Stimulated activated naive CD8-positive, alpha-beta T cell treated with anti-CD3 and anti-CD28 coated beads, Interleukin-15, Interleukin-2, amounts not matched to agents 100 ng/mL and 50 ng/mL, for 24 hours (primary cell): ENCODE results near the gene PDLIM7.
A peak's percentile ranks its signal among the peaks of the same experiment; 100 is the strongest.
"Not testable (repeated sequence)": the region's sequence is repeated elsewhere in the genome, so short reads cannot be mapped to it uniquely, and the experiment has no call there.

ENCODE experiments used
- H3K27ac Mint-ChIP-seq: one replicate; pipeline ENCODE4 v1.8.0; 2021; ENCODE audit warnings: mild to moderate bottlenecking, mixed read lengths
- H3K27me3 Mint-ChIP-seq: one replicate; pipeline ENCODE4 v1.8.0; 2021; ENCODE audit warnings: mixed read lengths
- H3K36me3 Mint-ChIP-seq: one replicate; pipeline ENCODE4 v1.8.0; 2021; ENCODE audit warnings: low read depth, mixed read lengths
- H3K4me1 Mint-ChIP-seq: one replicate; pipeline ENCODE4 v1.8.0; 2021; ENCODE audit warnings: low read depth, mixed read lengths
- H3K4me3 Mint-ChIP-seq: one replicate; pipeline ENCODE4 v1.8.0; 2021; ENCODE audit warnings: mild to moderate bottlenecking, mixed read lengths
- H3K9me3 Mint-ChIP-seq: one replicate; pipeline ENCODE4 v1.8.0; 2021; ENCODE audit warnings: mixed read lengths

Gene PDLIM7

DNA sequence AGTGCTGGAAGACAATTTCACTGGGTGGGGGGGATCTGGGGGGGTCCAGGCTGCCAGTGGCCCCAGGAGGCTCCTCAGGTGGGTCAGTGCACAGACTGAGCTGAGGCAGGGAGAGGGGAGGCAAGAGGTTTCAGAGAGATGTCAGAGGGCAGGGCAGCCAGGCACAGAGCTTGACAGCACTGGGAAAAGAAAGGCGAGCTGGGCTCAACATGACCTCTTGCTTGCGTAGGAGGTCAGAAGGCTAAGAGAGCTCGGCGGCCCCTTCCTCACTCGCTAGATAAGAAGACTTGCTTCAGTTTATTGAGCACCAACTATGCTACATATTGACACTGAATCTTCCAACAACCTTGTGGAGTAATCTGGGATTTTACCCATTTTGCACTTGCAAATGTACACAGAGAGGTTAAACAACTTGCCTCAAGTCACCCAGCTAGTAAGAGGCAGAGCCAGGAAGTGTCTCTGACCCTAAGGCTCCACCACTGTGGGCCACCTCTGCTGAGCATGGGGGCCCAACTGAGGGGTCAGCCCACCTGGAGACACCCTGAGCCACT is 3.5 kb downstream of the PDLIM7 start:
- Mint-ChIP-seq H3K27ac (peak overlapping the region; percentile 65), H3K4me1 (peaks cover 44% of the 10 kb centered on the region), H3K9me3 (no peaks in the 10 kb centered on the region), H3K4me3 (peak overlapping the region; percentile 37), H3K36me3 (peaks cover 20% of the 10 kb centered on the region), H3K27me3 (peaks cover 7% of the 10 kb centered on the region)

DNA sequence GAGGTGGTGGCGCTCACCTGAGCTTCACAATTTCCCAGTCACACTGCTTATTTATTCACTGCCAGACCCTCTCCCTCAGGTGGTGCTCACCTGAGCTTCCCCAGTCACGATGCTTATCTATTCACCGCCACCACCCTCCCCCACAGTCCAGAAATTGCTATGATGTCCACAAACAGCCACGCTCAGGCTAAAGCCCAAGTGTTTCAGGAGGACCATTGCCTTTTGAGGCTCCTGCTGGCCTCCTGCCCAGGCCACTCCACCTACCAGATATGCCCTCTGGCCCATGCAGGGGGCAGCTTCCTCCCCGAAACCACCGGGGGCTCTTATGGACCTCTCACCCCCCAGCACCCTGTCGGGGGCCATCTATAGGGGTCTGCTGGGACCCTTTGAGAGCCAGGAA is 4.6 kb downstream of the PDLIM7 start:
- no peak overlapping the region for H3K4me3 Mint-ChIP-seq
- no peaks in the 10 kb centered on the region for H3K9me3 Mint-ChIP-seq
- peaks cover 20% of the 10 kb centered on the region for H3K36me3 Mint-ChIP-seq
- H3K27ac Mint-ChIP-seq: no peak overlapping the region
- H3K27me3 Mint-ChIP-seq: no peaks in the 10 kb centered on the region
- peaks cover 34% of the 10 kb centered on the region for H3K4me1 Mint-ChIP-seq

GRCh38 chr5:177491983-177492746 is 5.2 kb downstream of the PDLIM7 start:
- H3K4me3 Mint-ChIP-seq: no peak overlapping the region
- H3K36me3 Mint-ChIP-seq: peaks cover 24% of the 10 kb centered on the region
- H3K4me1 Mint-ChIP-seq: peaks cover 32% of the 10 kb centered on the region
- H3K27ac Mint-ChIP-seq: no peak overlapping the region
- H3K27me3 Mint-ChIP-seq: no peaks in the 10 kb centered on the region
- H3K9me3 Mint-ChIP-seq: no peaks in the 10 kb centered on the region

- H3K27me3 Mint-ChIP-seq: no peaks in the 10 kb centered on the region
- no peaks in the 10 kb centered on the region for H3K9me3 Mint-ChIP-seq
- H3K27ac Mint-ChIP-seq: no peak overlapping the region
- H3K4me3 Mint-ChIP-seq: no peak overlapping the region
- peaks cover 26% of the 10 kb centered on the region for H3K36me3 Mint-ChIP-seq
- H3K4me1 Mint-ChIP-seq: peaks cover 32% of the 10 kb centered on the region
These were observed 5.9 kb downstream of the PDLIM7 start for GRCh38 chr5:177491429-177491945.

DNA sequence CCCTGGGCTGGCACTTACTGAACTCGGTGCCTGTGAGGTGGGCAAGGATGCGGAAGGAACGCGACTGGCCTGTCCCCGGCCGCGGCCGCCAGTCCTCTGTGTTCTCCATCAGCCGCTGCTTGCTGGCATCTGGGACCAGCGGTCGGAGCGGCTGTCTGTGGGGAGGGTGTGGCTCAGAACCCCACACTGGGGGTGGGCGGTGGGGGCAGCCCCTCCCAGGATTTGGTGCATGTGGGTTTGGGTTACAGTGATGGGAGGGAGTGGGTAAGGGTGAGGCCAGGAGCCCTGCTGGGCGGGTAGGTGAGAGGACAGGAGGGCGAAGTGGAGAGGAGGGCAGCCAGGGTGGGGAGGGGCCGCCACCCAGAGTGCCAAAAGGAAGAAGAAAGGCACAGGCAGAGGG is 6.4 kb downstream of the PDLIM7 start:
- H3K4me3 Mint-ChIP-seq: no peak overlapping the region
- H3K36me3 Mint-ChIP-seq: peaks cover 30% of the 10 kb centered on the region
- peaks cover 28% of the 10 kb centered on the region for H3K4me1 Mint-ChIP-seq
- no peaks in the 10 kb centered on the region for H3K9me3 Mint-ChIP-seq
- H3K27ac Mint-ChIP-seq: no peak overlapping the region
- H3K27me3 Mint-ChIP-seq: no peaks in the 10 kb centered on the region

DNA sequence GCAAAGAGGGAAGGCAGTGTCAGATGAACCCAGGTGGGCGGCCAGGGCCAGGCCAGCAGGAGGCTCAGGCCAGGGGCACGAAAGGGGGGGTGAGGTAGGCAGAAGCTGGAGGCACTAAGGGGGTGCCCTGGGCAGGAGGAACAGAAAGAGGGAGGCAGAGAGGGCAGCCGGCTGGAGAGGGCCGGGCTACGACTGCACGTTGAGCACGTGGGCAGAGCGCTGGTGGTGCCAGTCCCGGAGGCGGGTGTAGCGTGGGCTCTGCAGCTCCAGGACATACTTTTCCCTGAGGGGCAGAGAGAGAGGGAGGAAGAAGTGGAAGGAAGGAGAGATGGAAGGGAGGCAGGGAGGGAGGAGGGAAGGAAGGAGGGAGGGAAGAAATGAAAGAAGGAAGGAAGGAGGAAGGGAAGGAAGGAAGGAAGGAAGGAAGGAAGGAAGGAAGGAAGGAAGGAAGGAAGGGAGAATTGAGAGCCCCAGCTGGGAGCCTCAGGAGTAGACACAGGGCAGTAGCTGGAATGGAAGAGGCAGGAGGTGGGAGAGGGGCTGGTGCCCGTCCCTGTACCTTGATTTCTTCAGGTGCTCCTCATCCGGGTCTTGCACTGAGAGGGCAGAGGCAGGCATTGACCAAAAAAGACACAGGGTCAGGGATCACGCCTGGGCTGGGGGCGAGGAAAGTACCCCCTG is 7.0 kb downstream of the PDLIM7 start:
- Mint-ChIP-seq H3K4me3 (no peak overlapping the region), H3K36me3 (peaks cover 30% of the 10 kb centered on the region), H3K4me1 (peaks cover 23% of the 10 kb centered on the region), H3K27ac (no peak overlapping the region), H3K9me3 (no peaks in the 10 kb centered on the region), H3K27me3 (no peaks in the 10 kb centered on the region)

DNA sequence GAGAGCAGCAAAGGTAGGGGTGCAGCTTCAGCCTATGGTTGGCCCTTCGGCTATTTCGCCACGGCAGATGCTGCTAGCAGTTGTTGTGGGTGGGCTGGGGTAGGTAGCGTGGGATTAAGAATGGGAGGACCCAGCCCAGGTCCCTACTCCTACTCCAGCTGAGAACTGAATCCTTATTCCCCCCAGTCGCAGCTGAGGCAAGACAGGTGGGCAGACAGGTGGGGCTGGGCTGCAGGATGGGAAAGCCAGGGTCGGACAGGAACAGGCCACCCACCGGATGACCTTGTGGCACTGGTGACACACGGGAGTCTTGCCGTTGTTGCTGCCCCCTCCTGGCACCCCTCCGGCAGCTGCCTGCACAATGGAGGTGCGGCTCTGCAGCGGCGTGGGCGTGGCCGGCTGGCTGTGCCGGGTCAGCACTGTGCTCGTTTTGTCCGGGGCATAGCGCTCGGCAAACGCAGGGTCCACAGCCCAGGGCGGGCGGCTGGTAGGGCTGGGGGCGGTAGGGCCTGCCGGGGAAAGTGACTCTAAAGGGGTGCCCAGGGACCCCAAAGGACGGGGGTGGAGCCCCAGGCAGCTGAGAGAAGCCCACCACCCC is 8.2 kb downstream of the PDLIM7 start:
- H3K4me3 Mint-ChIP-seq: no peak overlapping the region
- H3K4me1 Mint-ChIP-seq: peaks cover 10% of the 10 kb centered on the region
- no peak overlapping the region for H3K27ac Mint-ChIP-seq
- H3K27me3 Mint-ChIP-seq: no peaks in the 10 kb centered on the region
- no peaks in the 10 kb centered on the region for H3K9me3 Mint-ChIP-seq
- peaks cover 30% of the 10 kb centered on the region for H3K36me3 Mint-ChIP-seq

GRCh38 chr5:177487975-177488374 is 9.4 kb downstream of the PDLIM7 start:
- peaks cover 23% of the 10 kb centered on the region for H3K36me3 Mint-ChIP-seq

DNA sequence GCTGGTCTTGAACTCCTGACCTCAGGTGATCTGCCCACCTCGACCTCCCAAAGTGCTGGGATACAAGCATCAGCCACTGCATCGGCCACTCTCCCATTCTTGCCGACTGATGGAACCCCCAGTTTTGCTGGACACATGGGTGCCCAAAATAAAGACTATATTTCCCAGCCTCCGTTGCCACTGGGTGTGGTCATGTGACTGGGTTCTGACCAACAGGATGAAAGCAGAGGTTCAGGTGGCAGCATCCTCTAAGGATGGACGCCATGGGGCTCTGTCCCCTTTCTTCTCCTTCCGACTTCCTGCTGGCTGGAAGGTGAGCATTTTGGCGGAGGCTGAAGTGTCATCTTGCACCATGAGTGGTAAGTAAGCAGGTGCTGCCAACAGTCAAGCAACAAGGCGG is 10.3 kb downstream of the PDLIM7 start:
- Mint-ChIP-seq H3K4me1 (no peaks in the 10 kb centered on the region), H3K27me3 (no peaks in the 10 kb centered on the region), H3K27ac (no peak overlapping the region), H3K4me3 (no peak overlapping the region), H3K9me3 (no peaks in the 10 kb centered on the region), H3K36me3 (peaks cover 18% of the 10 kb centered on the region)

More at GRCh38 chr5:177487975-177488374, 9.4 kb downstream of the PDLIM7 start:
- H3K9me3 Mint-ChIP-seq: no peaks in the 10 kb centered on the region
- H3K4me1 Mint-ChIP-seq: no peaks in the 10 kb centered on the region
- H3K27me3 Mint-ChIP-seq: no peaks in the 10 kb centered on the region
- no peak overlapping the region for H3K4me3 Mint-ChIP-seq
- no peak overlapping the region for H3K27ac Mint-ChIP-seq

DNA sequence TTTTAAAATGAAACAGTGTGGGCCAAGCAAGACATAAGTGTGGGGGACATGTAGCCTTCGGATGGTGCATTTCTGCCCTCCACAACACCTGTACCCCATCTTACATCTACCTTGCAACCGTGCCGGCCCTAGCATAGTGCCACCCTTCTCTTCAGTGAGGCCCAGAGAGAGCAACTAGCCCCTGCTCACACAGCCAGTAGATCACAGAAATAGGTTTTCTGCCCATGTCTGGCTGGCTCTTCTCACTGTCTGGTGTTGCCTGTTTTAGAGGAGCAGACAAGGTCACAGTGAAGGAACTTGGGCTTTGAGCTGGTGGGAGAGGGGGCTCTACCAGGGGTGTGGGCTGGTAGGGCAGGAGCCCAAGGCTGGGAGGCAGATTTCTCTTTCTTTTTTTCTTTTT is 11.1 kb downstream of the PDLIM7 start:
- no peaks in the 10 kb centered on the region for H3K27me3 Mint-ChIP-seq
- H3K4me1 Mint-ChIP-seq: no peaks in the 10 kb centered on the region
- H3K27ac Mint-ChIP-seq: no peak overlapping the region
- H3K4me3 Mint-ChIP-seq: no peak overlapping the region
- H3K9me3 Mint-ChIP-seq: no peaks in the 10 kb centered on the region
- peaks cover 16% of the 10 kb centered on the region for H3K36me3 Mint-ChIP-seq

- H3K36me3 Mint-ChIP-seq: peaks cover 14% of the 10 kb centered on the region
- H3K27me3 Mint-ChIP-seq, H3K4me3 Mint-ChIP-seq, H3K4me1 Mint-ChIP-seq, H3K27ac Mint-ChIP-seq, H3K9me3 Mint-ChIP-seq: not testable (repeated sequence)
These were observed 11.7 kb downstream of the PDLIM7 start for GRCh38 chr5:177485753-177486152.

GRCh38 chr5:177484902-177485549 is 12.4 kb downstream of the PDLIM7 start:
- Mint-ChIP-seq H3K27ac (no peak overlapping the region), H3K36me3 (peaks cover 12% of the 10 kb centered on the region), H3K27me3 (no peaks in the 10 kb centered on the region), H3K4me3 (no peak overlapping the region), H3K4me1 (peaks cover 3% of the 10 kb centered on the region), H3K9me3 (no peaks in the 10 kb centered on the region)

GRCh38 chr5:177483994-177484901 is 13.2 kb downstream of the PDLIM7 start:
- H3K4me1 Mint-ChIP-seq: peaks cover 11% of the 10 kb centered on the region
- no peak overlapping the region for H3K27ac Mint-ChIP-seq
- H3K27me3 Mint-ChIP-seq: no peaks in the 10 kb centered on the region
- no peaks in the 10 kb centered on the region for H3K9me3 Mint-ChIP-seq
- H3K4me3 Mint-ChIP-seq: no peak overlapping the region
- H3K36me3 Mint-ChIP-seq: peaks cover 10% of the 10 kb centered on the region

DNA sequence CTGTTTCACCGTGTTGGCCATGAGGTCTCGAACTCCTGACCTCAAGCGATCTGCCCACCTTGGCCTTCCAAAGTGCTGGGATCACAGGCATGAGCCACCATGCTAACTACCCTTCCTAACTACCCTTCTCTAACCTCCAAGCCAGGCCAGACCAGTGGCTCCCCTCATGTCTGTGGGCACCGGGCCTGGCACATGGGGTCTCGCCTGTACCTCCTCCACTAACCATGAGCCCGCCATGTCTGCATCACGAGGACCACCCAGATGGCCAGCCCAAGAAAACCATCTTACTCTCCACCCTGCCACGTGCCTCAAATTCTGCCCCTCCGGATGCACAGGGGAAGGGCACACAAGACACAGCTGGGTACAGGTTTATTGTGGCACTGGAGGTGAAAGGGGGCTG is 14.4 kb downstream of the PDLIM7 start:
- peaks cover 23% of the 10 kb centered on the region for H3K4me1 Mint-ChIP-seq
- H3K4me3 Mint-ChIP-seq: no peak overlapping the region
- H3K27ac Mint-ChIP-seq: no peak overlapping the region
- H3K36me3 Mint-ChIP-seq: peaks cover 10% of the 10 kb centered on the region
- H3K9me3 Mint-ChIP-seq: no peaks in the 10 kb centered on the region
- no peaks in the 10 kb centered on the region for H3K27me3 Mint-ChIP-seq
